ENCODE data around the gene ACOT6.

Gene ACOT6

GRCh38 chr14:73613419-73613963, 1.2 kb downstream of the ACOT6 start:
- H3K27ac ChIP-seq: no peak overlapping the region
- H3K4me1 ChIP-seq (ENCODE audit: low read depth, poor library complexity, severe bottlenecking): no peaks in the 10 kb centered on the region
- no peaks in the 10 kb centered on the region for H3K79me2 ChIP-seq (ENCODE audit: insufficient read depth, low read depth)
- no peak overlapping the region for H2AFZ ChIP-seq (ENCODE audit: low read depth)
- H3K4me2 ChIP-seq: no peak overlapping the region
- H3K36me3 ChIP-seq (ENCODE audit: insufficient read depth): no peaks in the 10 kb centered on the region
- TF ChIP-seq CTCF (conservative IDR thresholded peaks at IDR 0.05; ENCODE audit: low read depth, low read length): no peak
- H3K4me3 ChIP-seq (IDR thresholded peaks at IDR 0.05; ENCODE audit: insufficient read depth, low read depth, low read length): no peak overlapping the region
- no peaks in the 10 kb centered on the region for H4K20me1 ChIP-seq (ENCODE audit: insufficient read depth)
- no peak overlapping the region for H3K9ac ChIP-seq
- no peaks in the 10 kb centered on the region for H3K27me3 ChIP-seq (ENCODE audit: insufficient read depth, low read depth)

- H3K9ac ChIP-seq: no peak overlapping the region
- H2AFZ ChIP-seq (ENCODE audit: low read depth): no peak overlapping the region
- H3K4me2 ChIP-seq: no peak overlapping the region
- no peak overlapping the region for H3K4me3 ChIP-seq (IDR thresholded peaks at IDR 0.05; ENCODE audit: insufficient read depth, low read depth, low read length)
- H3K27me3 ChIP-seq (ENCODE audit: insufficient read depth, low read depth): no peaks in the 10 kb centered on the region
- TF ChIP-seq CTCF (conservative IDR thresholded peaks at IDR 0.05; ENCODE audit: low read depth, low read length): no peak
- no peak overlapping the region for H3K27ac ChIP-seq
- H3K4me1 ChIP-seq (ENCODE audit: low read depth, poor library complexity, severe bottlenecking): no peaks in the 10 kb centered on the region
- H3K79me2 ChIP-seq (ENCODE audit: insufficient read depth, low read depth): no peaks in the 10 kb centered on the region
- no peaks in the 10 kb centered on the region for H4K20me1 ChIP-seq (ENCODE audit: insufficient read depth)
- H3K36me3 ChIP-seq (ENCODE audit: insufficient read depth): no peaks in the 10 kb centered on the region
Measured at GRCh38 chr14:73616831-73617230, 4.5 kb downstream of the ACOT6 start.

GRCh38 chr14:73619524-73619923, 7.2 kb downstream of the ACOT6 start:
- H3K27ac ChIP-seq: no peak overlapping the region
- H3K27me3 ChIP-seq (ENCODE audit: insufficient read depth, low read depth): no peaks in the 10 kb centered on the region
- H3K9ac ChIP-seq: no peak overlapping the region
- no peaks in the 10 kb centered on the region for H3K79me2 ChIP-seq (ENCODE audit: insufficient read depth, low read depth)
- no peaks in the 10 kb centered on the region for H3K4me1 ChIP-seq (ENCODE audit: low read depth, poor library complexity, severe bottlenecking)
- H4K20me1 ChIP-seq (ENCODE audit: insufficient read depth): no peaks in the 10 kb centered on the region
- H3K4me3 ChIP-seq (IDR thresholded peaks at IDR 0.05; ENCODE audit: insufficient read depth, low read depth, low read length): no peak overlapping the region
- H2AFZ ChIP-seq (ENCODE audit: low read depth): no peak overlapping the region
- no peaks in the 10 kb centered on the region for H3K36me3 ChIP-seq (ENCODE audit: insufficient read depth)
- TF ChIP-seq CTCF (conservative IDR thresholded peaks at IDR 0.05; ENCODE audit: low read depth, low read length): no peak
- H3K4me2 ChIP-seq: no peak overlapping the region

- H3K4me2 ChIP-seq: no peak overlapping the region
- no peak overlapping the region for H3K27ac ChIP-seq
- H3K27me3 ChIP-seq (ENCODE audit: insufficient read depth, low read depth): no peaks in the 10 kb centered on the region
- no peaks in the 10 kb centered on the region for H3K4me1 ChIP-seq (ENCODE audit: low read depth, poor library complexity, severe bottlenecking)
- H2AFZ ChIP-seq (ENCODE audit: low read depth): no peak overlapping the region
- H3K79me2 ChIP-seq (ENCODE audit: insufficient read depth, low read depth): no peaks in the 10 kb centered on the region
- no peaks in the 10 kb centered on the region for H4K20me1 ChIP-seq (ENCODE audit: insufficient read depth)
- H3K9ac ChIP-seq: no peak overlapping the region
- TF ChIP-seq CTCF (conservative IDR thresholded peaks at IDR 0.05; ENCODE audit: low read depth, low read length): no peak
- H3K4me3 ChIP-seq (IDR thresholded peaks at IDR 0.05; ENCODE audit: insufficient read depth, low read depth, low read length): no peak overlapping the region
- no peaks in the 10 kb centered on the region for H3K36me3 ChIP-seq (ENCODE audit: insufficient read depth)
Measured at GRCh38 chr14:73620268-73620667, 8.0 kb downstream of the ACOT6 start.
